Peyer's patch (tissue), 4 donors: ENCODE results near the gene CFAP61. TPM values are rescaled to one million over a fixed set of nuclear protein-coding genes. Genes with fewer than 3 reads are reported as not detected.

Source experiments
- DNase-seq, 3 donors: peaks; one replicate each; pipeline ENCODE4 v3.0.0-alpha.2; 2017 to 2019
- H3K27ac ChIP-seq, 4 donors: fragments of 200-600 bp; sonication (generic); one replicate each; pipeline ENCODE4 v1.5.1; 2016 to 2019
- H3K27me3 ChIP-seq, 2 donors: fragments of 200-600 bp; sonication (generic); one replicate each; pipeline ENCODE4 v1.5.1; 2019
- H3K36me3 ChIP-seq, 3 donors: fragments of 200-600 bp; sonication (generic); one replicate each; pipeline ENCODE4 v1.5.1; 2016 to 2019
- H3K4me1 ChIP-seq, 4 donors: fragments of 200-600 bp; sonication (generic); one replicate each; pipeline ENCODE4 v1.5.1; 2016 to 2019
- H3K4me3 ChIP-seq, 4 donors: fragments of 200-600 bp; sonication (generic); 1 replicate in 3 of 4; 2 replicates in 1 of 4; pipeline ENCODE4 v1.5.1; 2016 to 2019; ENCODE audit warnings: mild to moderate bottlenecking in 1 of 4
- H3K9me3 ChIP-seq, 4 donors: fragments of 200-600 bp; sonication (generic); one replicate each; pipeline ENCODE4 v1.5.1; 2016 to 2019; ENCODE audit warnings: mild to moderate bottlenecking in 1 of 4
- POLR2A ChIP-seq, 2 donors: fragments of 450-650 bp; IDR thresholded peaks; one replicate each; pipeline ENCODE4 v1.5.1; 2017; ENCODE audit warnings: antibody characterized with exemption in 2 of 2, mild to moderate bottlenecking in 2 of 2, moderate library complexity in 2 of 2
- total RNA-seq, 4 donors: library from RNA; depleted of rRNA; stranded (reverse); fragments of >200 nt; gene quantifications; one replicate each; pipeline ENCODE4 v1.1.0, GENCODE V29; 2016
- TF ChIP-seq, protein P1 (sequence below), 6 experiments: fragments of 450-650 bp in 4 of 6; fragments of 200-600 bp in 2 of 6; sonication (generic) in 1 of 6; IDR thresholded peaks; one replicate each; pipeline ENCODE4 v1.5.1; 2017 to 2019; ENCODE audit warnings: antibody characterized with exemption in 6 of 6, mild to moderate bottlenecking in 3 of 6, moderate library complexity in 1 of 6

CFAP61 gene
- total RNA-seq, 4 donors from 2014 or later = not detected

- Histone ChIP-seq H3K9me3 (no peaks in the 10 kb centered on the region), H3K27me3 (no peaks in the 10 kb centered on the region), H3K27ac (no peak overlapping the region), H3K4me1 (no peaks in the 10 kb centered on the region), H3K36me3 (no peaks in the 10 kb centered on the region), H3K4me3 (no peak overlapping the region)
- TF ChIP-seq POLR2A (IDR thresholded peaks at IDR 0.05) = no peak
- TF ChIP-seq, protein P1, sequence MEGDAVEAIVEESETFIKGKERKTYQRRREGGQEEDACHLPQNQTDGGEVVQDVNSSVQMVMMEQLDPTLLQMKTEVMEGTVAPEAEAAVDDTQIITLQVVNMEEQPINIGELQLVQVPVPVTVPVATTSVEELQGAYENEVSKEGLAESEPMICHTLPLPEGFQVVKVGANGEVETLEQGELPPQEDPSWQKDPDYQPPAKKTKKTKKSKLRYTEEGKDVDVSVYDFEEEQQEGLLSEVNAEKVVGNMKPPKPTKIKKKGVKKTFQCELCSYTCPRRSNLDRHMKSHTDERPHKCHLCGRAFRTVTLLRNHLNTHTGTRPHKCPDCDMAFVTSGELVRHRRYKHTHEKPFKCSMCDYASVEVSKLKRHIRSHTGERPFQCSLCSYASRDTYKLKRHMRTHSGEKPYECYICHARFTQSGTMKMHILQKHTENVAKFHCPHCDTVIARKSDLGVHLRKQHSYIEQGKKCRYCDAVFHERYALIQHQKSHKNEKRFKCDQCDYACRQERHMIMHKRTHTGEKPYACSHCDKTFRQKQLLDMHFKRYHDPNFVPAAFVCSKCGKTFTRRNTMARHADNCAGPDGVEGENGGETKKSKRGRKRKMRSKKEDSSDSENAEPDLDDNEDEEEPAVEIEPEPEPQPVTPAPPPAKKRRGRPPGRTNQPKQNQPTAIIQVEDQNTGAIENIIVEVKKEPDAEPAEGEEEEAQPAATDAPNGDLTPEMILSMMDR (IDR thresholded peaks at IDR 0.05) = no peak
- DNase-seq = no peak
Measured at GRCh38 chr20:20321134-20321533, 268.8 kb downstream of the CFAP61 start.

GRCh38 chr20:20321917-20322316, 269.6 kb downstream of the CFAP61 start:
- TF ChIP-seq POLR2A (IDR thresholded peaks at IDR 0.05) = no peak
- TF ChIP-seq, protein P1 (IDR thresholded peaks at IDR 0.05) = no peak
- Histone ChIP-seq H3K27ac (no peak overlapping the region), H3K36me3 (no peaks in the 10 kb centered on the region), H3K9me3 (no peaks in the 10 kb centered on the region), H3K4me1 (no peaks in the 10 kb centered on the region), H3K4me3 (no peak overlapping the region), H3K27me3 (no peaks in the 10 kb centered on the region)
- no peak for DNase-seq

DNA sequence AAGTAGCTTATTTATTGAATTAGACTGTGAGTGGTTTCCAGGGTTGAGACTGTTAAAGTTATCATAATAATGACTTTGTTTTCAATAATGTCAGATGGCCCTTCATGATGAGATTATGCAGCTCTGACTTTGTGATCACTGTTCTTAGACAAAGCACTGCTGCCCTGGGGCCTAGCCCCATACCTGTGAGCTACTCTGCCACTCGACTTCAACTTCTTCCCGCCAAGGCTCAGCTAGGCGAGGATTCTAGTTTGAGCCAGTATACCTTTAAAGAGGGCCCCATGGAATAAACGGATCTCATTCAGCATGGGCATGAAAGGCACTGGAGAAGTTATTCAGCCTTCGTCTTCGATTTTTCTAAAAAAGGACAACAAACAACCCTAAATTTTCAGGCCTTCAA, 270.6 kb downstream of the CFAP61 start:
- H3K4me3 ChIP-seq = no peak overlapping the region
- H3K4me1 ChIP-seq = no peaks in the 10 kb centered on the region
- H3K27ac ChIP-seq = no peak overlapping the region
- no peak for DNase-seq
- H3K36me3 ChIP-seq = no peaks in the 10 kb centered on the region
- H3K9me3 ChIP-seq = no peaks in the 10 kb centered on the region
- H3K27me3 ChIP-seq = no peaks in the 10 kb centered on the region
- TF ChIP-seq, protein P1 (IDR thresholded peaks at IDR 0.05) = no peak
- TF ChIP-seq POLR2A (IDR thresholded peaks at IDR 0.05) = no peak

GRCh38 chr20:20327746-20328145, 275.4 kb downstream of the CFAP61 start:
- Histone ChIP-seq H3K4me3 (no peak overlapping the region), H3K9me3 (no peaks in the 10 kb centered on the region), H3K36me3 (no peaks in the 10 kb centered on the region), H3K27me3 (no peaks in the 10 kb centered on the region), H3K27ac (no peak overlapping the region), H3K4me1 (no peaks in the 10 kb centered on the region)
- TF ChIP-seq POLR2A (IDR thresholded peaks at IDR 0.05) = no peak
- TF ChIP-seq, protein P1 (IDR thresholded peaks at IDR 0.05) = no peak
- no peak for DNase-seq

DNA sequence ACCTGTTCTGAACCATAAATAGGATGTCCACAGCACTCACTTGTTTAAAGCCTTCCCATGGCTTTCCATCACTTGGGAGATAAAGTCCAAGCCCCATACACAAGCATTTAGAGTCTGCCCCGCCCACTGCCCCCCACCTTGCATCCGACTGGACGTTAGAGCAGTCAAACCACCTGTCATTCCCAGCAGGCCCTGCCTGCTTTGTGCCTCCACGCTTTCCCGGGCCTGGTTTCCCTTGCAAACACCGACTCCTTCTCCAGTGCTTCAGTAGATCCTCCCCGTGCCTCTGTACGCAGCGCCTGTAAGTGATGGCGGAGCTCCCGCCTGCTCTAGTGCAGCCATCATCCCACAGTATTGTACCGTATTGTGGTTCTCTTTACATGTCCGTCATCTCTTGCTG, 277.2 kb downstream of the CFAP61 start:
- Histone ChIP-seq H3K9me3 (no peaks in the 10 kb centered on the region), H3K4me1 (peaks cover 0 to 3% (median 0%) of the 10 kb centered on the region in 4 donors), H3K27me3 (no peaks in the 10 kb centered on the region), H3K27ac (no peak overlapping the region), H3K36me3 (no peaks in the 10 kb centered on the region), H3K4me3 (no peak overlapping the region)
- no peak for DNase-seq
- TF ChIP-seq POLR2A (IDR thresholded peaks at IDR 0.05) = no peak
- TF ChIP-seq, protein P1 (IDR thresholded peaks at IDR 0.05) = no peak

DNA sequence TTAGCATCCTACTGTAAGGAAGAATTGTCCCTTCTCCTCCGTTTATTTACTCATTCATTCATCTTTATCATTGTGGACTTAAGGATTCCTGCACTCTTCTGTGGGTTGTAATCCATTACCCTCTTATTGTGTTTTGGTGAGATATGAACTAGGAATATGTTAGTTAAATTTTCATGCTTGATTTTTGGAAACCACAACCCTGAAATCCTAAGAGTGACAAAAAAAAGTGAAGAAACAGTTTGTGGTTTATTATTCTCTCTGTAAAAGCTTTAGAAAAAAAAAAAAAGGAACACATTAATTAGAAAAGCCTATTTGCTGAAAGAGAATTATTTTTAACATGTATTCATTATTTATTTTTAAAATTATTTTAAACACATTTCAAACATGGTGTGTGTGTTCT, 278.8 kb downstream of the CFAP61 start:
- no peak overlapping the region for H3K4me3 ChIP-seq
- TF ChIP-seq, protein P1 (IDR thresholded peaks at IDR 0.05) = no peak
- TF ChIP-seq POLR2A (IDR thresholded peaks at IDR 0.05) = no peak
- no peak for DNase-seq
- peaks cover 0 to 3% (median 0%) of the 10 kb centered on the region in 4 donors for H3K4me1 ChIP-seq
- no peak overlapping the region for H3K27ac ChIP-seq
- no peaks in the 10 kb centered on the region for H3K27me3 ChIP-seq
- H3K36me3 ChIP-seq = no peaks in the 10 kb centered on the region
- H3K9me3 ChIP-seq = no peaks in the 10 kb centered on the region
